Dermis microvascular lymphatic vessel endothelial cell (primary cell): ENCODE results near the gene TMEM163. TPM values are rescaled to one million over a fixed set of nuclear protein-coding genes. Genes with fewer than 3 reads are reported as not detected.

Experiments used
- DNase-seq, 2 donors: peaks; one replicate each; pipeline versions ENCODE4 v3.0.0 to v3.0.0-alpha.2; 2010; ENCODE audit warnings: low read depth in 2 of 2
- total RNA-seq: library from RNA; depleted of rRNA; stranded (reverse); fragments of >200 nt; gene quantifications from 2 replicates; pipeline ENCODE4 v1.2.1, GENCODE V29; 2014

The TMEM163 gene
- total RNA-seq, 1 donor from 2014 or later: 0.13 TPM

- DNase-seq: no peak
Measured at GRCh38 chr2:134459706-134460406, 258.9 kb downstream of the TMEM163 start.

- no peak for DNase-seq
Measured at GRCh38 chr2:134458950-134459349, 259.9 kb downstream of the TMEM163 start.

- DNase-seq: no peak
Measured at GRCh38 chr2:134458473-134458853, 260.3 kb downstream of the TMEM163 start.

GRCh38 chr2:134457765-134458472 is 260.9 kb downstream of the TMEM163 start:
- peak in 1 of 2 donors; percentile 17 for DNase-seq

- DNase-seq: no peak
Measured at GRCh38 chr2:134457353-134457752, 261.4 kb downstream of the TMEM163 start.

GRCh38 chr2:134455426-134455825 is 263.4 kb downstream of the TMEM163 start:
- DNase-seq: no peak

- DNase-seq: no peak
Measured at GRCh38 chr2:134454931-134455330, 263.9 kb downstream of the TMEM163 start.

- no peak for DNase-seq
Measured at GRCh38 chr2:134454426-134454825, 264.4 kb downstream of the TMEM163 start.

GRCh38 chr2:134453973-134454372 is 264.8 kb downstream of the TMEM163 start:
- no peak for DNase-seq

GRCh38 chr2:134453476-134453875 is 265.3 kb downstream of the TMEM163 start:
- DNase-seq: no peak

GRCh38 chr2:134452042-134452733 is 266.6 kb downstream of the TMEM163 start:
- no peak for DNase-seq

GRCh38 chr2:134451347-134451630 is 267.5 kb downstream of the TMEM163 start:
- DNase-seq: no peak

GRCh38 chr2:134449751-134450513 is 268.9 kb downstream of the TMEM163 start:
- no peak for DNase-seq

- DNase-seq: no peak
Measured at GRCh38 chr2:134449157-134449556, 269.6 kb downstream of the TMEM163 start.

- no peak for DNase-seq
Measured at GRCh38 chr2:134448650-134449049, 270.1 kb downstream of the TMEM163 start.

- DNase-seq: no peak
Measured at GRCh38 chr2:134447669-134448068, 271.1 kb downstream of the TMEM163 start.

- DNase-seq: peak in 1 of 2 donors; percentile 82
Measured at GRCh38 chr2:134446383-134447017, 272.3 kb downstream of the TMEM163 start.

GRCh38 chr2:134445985-134446382 is 272.8 kb downstream of the TMEM163 start:
- DNase-seq: no peak

- DNase-seq: no peak
Measured at GRCh38 chr2:134445116-134445515, 273.7 kb downstream of the TMEM163 start.

- peak in 1 of 2 donors; percentile 55 for DNase-seq
Measured at GRCh38 chr2:134443814-134444480, 274.9 kb downstream of the TMEM163 start.
